Measurements from ENCODE around the gene SYNDIG1. TPM values are rescaled to one million over a fixed set of nuclear protein-coding genes. Genes with fewer than 3 reads are reported as not detected.

SYNDIG1 gene
- total RNA-seq, 6 experiments from 2014 or later, result not detected

- no peak for DNase-seq
- WGBS (ENCODE audit: insufficient coverage, low coverage, low lambda C conversion rate, missing lambda C conversion rate), result 48% methylated on average over 2 of the region's 8 CpGs
Observed at GRCh38 chr20:24675651-24676352, 206.4 kb downstream of the SYNDIG1 start.

DNA sequence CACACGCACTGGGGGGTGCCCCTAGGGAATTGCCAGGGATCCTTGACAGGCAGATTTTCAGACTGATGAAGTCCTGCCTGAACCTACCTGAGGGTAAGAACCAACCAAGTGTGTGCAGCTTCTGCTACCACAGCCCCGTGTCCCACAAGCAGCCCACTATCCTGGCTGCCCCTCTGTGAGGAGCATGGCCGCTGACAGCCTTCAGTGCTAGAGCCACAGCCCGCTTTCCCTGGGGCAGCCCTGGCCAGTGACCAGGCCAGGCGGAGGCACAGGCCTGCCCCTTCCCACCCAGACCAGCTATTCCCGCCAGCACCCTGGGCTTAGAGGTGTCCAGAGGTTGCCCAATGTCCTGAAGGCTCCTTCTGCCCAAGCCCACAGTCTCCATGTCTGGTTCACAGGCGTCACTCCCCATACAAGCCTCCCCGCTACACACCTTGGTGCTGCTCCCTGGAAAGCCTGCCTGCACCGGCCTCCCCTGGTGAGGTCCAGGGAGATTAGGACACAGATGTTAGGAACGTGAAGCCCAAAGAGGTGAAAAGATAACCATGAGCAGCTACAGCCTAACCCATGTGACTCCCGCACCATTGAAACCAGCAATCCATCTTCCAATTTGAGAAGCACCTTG, 207.0 kb downstream of the SYNDIG1 start:
- Histone ChIP-seq H3K4me3 (no peak overlapping the region), H3K4me1 (no peaks in the 10 kb centered on the region), H3K27ac (no peak overlapping the region), H3K9me3 (no peaks in the 10 kb centered on the region), H3K27me3 (no peaks in the 10 kb centered on the region), H3K36me3 (no peaks in the 10 kb centered on the region)
- intact Hi-C loops (cut with DNase I), result no loop called here
- ATAC-seq (no peak), DNase-seq (no peak)
- 64% methylated on average over 3 of the region's 11 CpGs for WGBS (ENCODE audit: insufficient coverage, low coverage, low lambda C conversion rate, missing lambda C conversion rate)
- TF ChIP-seq POLR2A (IDR thresholded peaks at IDR 0.05), result no peak
- TF ChIP-seq, protein P1, sequence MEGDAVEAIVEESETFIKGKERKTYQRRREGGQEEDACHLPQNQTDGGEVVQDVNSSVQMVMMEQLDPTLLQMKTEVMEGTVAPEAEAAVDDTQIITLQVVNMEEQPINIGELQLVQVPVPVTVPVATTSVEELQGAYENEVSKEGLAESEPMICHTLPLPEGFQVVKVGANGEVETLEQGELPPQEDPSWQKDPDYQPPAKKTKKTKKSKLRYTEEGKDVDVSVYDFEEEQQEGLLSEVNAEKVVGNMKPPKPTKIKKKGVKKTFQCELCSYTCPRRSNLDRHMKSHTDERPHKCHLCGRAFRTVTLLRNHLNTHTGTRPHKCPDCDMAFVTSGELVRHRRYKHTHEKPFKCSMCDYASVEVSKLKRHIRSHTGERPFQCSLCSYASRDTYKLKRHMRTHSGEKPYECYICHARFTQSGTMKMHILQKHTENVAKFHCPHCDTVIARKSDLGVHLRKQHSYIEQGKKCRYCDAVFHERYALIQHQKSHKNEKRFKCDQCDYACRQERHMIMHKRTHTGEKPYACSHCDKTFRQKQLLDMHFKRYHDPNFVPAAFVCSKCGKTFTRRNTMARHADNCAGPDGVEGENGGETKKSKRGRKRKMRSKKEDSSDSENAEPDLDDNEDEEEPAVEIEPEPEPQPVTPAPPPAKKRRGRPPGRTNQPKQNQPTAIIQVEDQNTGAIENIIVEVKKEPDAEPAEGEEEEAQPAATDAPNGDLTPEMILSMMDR (IDR thresholded peaks at IDR 0.05), result no peak

More at GRCh38 chr20:24675651-24676352, 206.4 kb downstream of the SYNDIG1 start:
- no peak overlapping the region for H3K4me3 ChIP-seq
- H3K4me1 ChIP-seq, result no peaks in the 10 kb centered on the region
- H3K27ac ChIP-seq, result no peak overlapping the region
- no peaks in the 10 kb centered on the region for H3K36me3 ChIP-seq
- no peak for ATAC-seq
- TF ChIP-seq, protein P1 (IDR thresholded peaks at IDR 0.05), result no peak
- no peak for TF ChIP-seq POLR2A (IDR thresholded peaks at IDR 0.05)
- intact Hi-C loops (cut with DNase I), result no loop called here
- H3K27me3 ChIP-seq, result no peaks in the 10 kb centered on the region
- H3K9me3 ChIP-seq, result no peaks in the 10 kb centered on the region

DNA sequence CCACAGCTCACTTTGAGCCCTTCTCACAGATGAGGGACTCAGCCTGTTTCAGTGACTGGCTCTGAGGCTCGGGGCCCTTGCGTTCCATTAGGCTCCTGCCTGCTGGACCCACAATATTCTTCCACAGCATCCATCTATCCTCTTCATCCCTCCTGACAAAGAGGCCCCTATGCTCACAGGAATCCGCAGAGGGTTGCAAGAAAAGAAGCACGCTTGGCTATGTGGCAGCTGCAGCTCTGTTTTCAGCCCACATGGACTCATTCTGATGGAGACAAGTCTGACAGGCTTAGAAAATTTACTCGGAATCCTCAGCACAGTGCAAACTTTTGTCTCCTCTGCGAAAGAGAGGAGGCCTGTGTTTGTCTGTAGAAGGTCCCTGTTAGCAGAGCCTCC, 207.5 kb downstream of the SYNDIG1 start:
- no peaks in the 10 kb centered on the region for H3K27me3 ChIP-seq
- no peaks in the 10 kb centered on the region for H3K4me1 ChIP-seq
- DNase-seq (no peak), ATAC-seq (no peak)
- no peaks in the 10 kb centered on the region for H3K9me3 ChIP-seq
- no peaks in the 10 kb centered on the region for H3K36me3 ChIP-seq
- no peak overlapping the region for H3K27ac ChIP-seq
- 63% methylated on average over 6 of the region's 6 CpGs for WGBS (ENCODE audit: insufficient coverage, low coverage, low lambda C conversion rate, missing lambda C conversion rate)
- no peak overlapping the region for H3K4me3 ChIP-seq
- intact Hi-C loops (cut with DNase I), result no loop called here
- TF ChIP-seq POLR2A (IDR thresholded peaks at IDR 0.05), result no peak
- TF ChIP-seq, protein P1 (IDR thresholded peaks at IDR 0.05), result no peak

GRCh38 chr20:24677626-24678315, 208.3 kb downstream of the SYNDIG1 start:
- intact Hi-C loops (cut with DNase I), result no loop called here
- 70% methylated on average over 4 of the region's 9 CpGs for WGBS (ENCODE audit: insufficient coverage, low coverage, low lambda C conversion rate, missing lambda C conversion rate)

More at GRCh38 chr20:24677626-24678315, 208.3 kb downstream of the SYNDIG1 start:
- H3K27me3 ChIP-seq, result no peaks in the 10 kb centered on the region
- no peak overlapping the region for H3K4me3 ChIP-seq
- no peak overlapping the region for H3K27ac ChIP-seq
- no peaks in the 10 kb centered on the region for H3K36me3 ChIP-seq
- no peak for ATAC-seq
- H3K4me1 ChIP-seq, result no peaks in the 10 kb centered on the region
- no peaks in the 10 kb centered on the region for H3K9me3 ChIP-seq
- TF ChIP-seq POLR2A (IDR thresholded peaks at IDR 0.05), result no peak
- TF ChIP-seq, protein P1 (IDR thresholded peaks at IDR 0.05), result no peak
- DNase-seq, result no peak
